Fibroblast of lung (primary cell): ENCODE data around the gene LBR. TPM values are rescaled to one million over a fixed set of nuclear protein-coding genes. Genes with fewer than 3 reads are reported as not detected.

ENCODE experiments used
- DNase-seq, 2 donors: peaks; one replicate each; pipeline versions ENCODE4 v3.0.0 to v3.0.0-alpha.2; 2010; ENCODE audit warnings: low read depth in 2 of 2
- H2AFZ ChIP-seq: 2 replicates; pipeline ENCODE4 v1.5.1; 2012; ENCODE audit warnings: low read length, control low read depth, inconsistent platforms
- H3K27ac ChIP-seq: 2 replicates; pipeline ENCODE4 v1.5.1; 2011; ENCODE audit warnings: low read length, control low read depth; ENCODE audit not compliant: insufficient read depth
- H3K27me3 ChIP-seq: 2 replicates; pipeline ENCODE4 v1.5.1; 2011; ENCODE audit warnings: mild to moderate bottlenecking, low read length; ENCODE audit not compliant: control insufficient read depth, insufficient read depth
- H3K36me3 ChIP-seq: 2 replicates; pipeline ENCODE4 v1.5.1; 2011; ENCODE audit warnings: low read length; ENCODE audit not compliant: control insufficient read depth, insufficient read depth
- H3K4me1 ChIP-seq: 2 replicates; pipeline ENCODE4 v1.5.1; 2011; ENCODE audit warnings: low read length; ENCODE audit not compliant: control insufficient read depth, insufficient read depth; ENCODE audit errors: extremely low read depth
- H3K4me2 ChIP-seq: 2 replicates; pipeline ENCODE4 v1.5.1; 2011; ENCODE audit warnings: low read length, control low read depth; ENCODE audit not compliant: insufficient read depth; ENCODE audit errors: extremely low read depth
- H3K4me3 ChIP-seq, 4 experiments: fragments of 200-600 bp in 1 of 4; sonication (generic) in 1 of 4; replicated peaks in 1 of 4; 2 replicates each; pipeline ENCODE4 v1.5.1; 2011 to 2016; ENCODE audit warnings: low read length in 4 of 4, low read depth in 3 of 4, mild to moderate bottlenecking in 3 of 4, control low read depth in 2 of 4, inconsistent platforms in 1 of 4, mixed read lengths in 1 of 4; ENCODE audit not compliant: insufficient read depth in 1 of 4; ENCODE audit errors: control extremely low read depth in 1 of 4
- H3K79me2 ChIP-seq: 2 replicates; pipeline ENCODE4 v1.5.1; 2012; ENCODE audit warnings: mild to moderate bottlenecking, low read length, inconsistent platforms; ENCODE audit not compliant: control insufficient read depth, insufficient read depth
- H3K9ac ChIP-seq: 2 replicates; pipeline ENCODE4 v1.5.1; 2011; ENCODE audit warnings: mild to moderate bottlenecking, low read length, control low read depth; ENCODE audit not compliant: insufficient read depth
- H3K9me3 ChIP-seq: 2 replicates; pipeline ENCODE4 v1.5.1; 2012; ENCODE audit warnings: low read depth, low read length; ENCODE audit not compliant: control insufficient read depth, insufficient read depth
- H4K20me1 ChIP-seq: 2 replicates; pipeline ENCODE4 v1.5.1; 2011; ENCODE audit warnings: low read length; ENCODE audit not compliant: control insufficient read depth, insufficient read depth; ENCODE audit errors: extremely low read depth
- EZH2 ChIP-seq: IDR thresholded peaks from 2 replicates; pipeline ENCODE4 v1.5.1; 2012; ENCODE audit warnings: low read length, control low read depth, mild to moderate bottlenecking; ENCODE audit errors: missing control alignments
- polyA plus RNA-seq, 2 donors: library from polyadenylated mRNA; depleted of rRNA in 1 of 2; stranded (reverse) in 1 of 2; unstranded in 1 of 2; fragments of >200 nt; gene quantifications; 2 replicates each; pipeline ENCODE4 v1.2.1, GENCODE V29; 2011 to 2012; ENCODE audit warnings: missing spikeins in 1 of 2
- total RNA-seq: library from RNA; depleted of rRNA; stranded (reverse); fragments of >200 nt; gene quantifications from 2 replicates; pipeline ENCODE4 v1.2.1, GENCODE V29; 2014
- TF ChIP-seq, protein P1 (sequence below), 2 donors: IDR thresholded peaks in 1 of 2; conservative IDR thresholded peaks in 1 of 2; 1 replicate in 1 of 2; 2 replicates in 1 of 2; pipeline ENCODE4 v1.5.1; 2011 to 2012; ENCODE audit warnings: low read length in 2 of 2, control low read depth in 1 of 2, inconsistent platforms in 1 of 2, low read depth in 1 of 2, mild to moderate bottlenecking in 1 of 2

LBR gene
- total and polyA plus RNA-seq, 2 donors (not counting 1 experiment from before 2014, with no cell fraction given), result 33.9 to 34.1 TPM

DNA sequence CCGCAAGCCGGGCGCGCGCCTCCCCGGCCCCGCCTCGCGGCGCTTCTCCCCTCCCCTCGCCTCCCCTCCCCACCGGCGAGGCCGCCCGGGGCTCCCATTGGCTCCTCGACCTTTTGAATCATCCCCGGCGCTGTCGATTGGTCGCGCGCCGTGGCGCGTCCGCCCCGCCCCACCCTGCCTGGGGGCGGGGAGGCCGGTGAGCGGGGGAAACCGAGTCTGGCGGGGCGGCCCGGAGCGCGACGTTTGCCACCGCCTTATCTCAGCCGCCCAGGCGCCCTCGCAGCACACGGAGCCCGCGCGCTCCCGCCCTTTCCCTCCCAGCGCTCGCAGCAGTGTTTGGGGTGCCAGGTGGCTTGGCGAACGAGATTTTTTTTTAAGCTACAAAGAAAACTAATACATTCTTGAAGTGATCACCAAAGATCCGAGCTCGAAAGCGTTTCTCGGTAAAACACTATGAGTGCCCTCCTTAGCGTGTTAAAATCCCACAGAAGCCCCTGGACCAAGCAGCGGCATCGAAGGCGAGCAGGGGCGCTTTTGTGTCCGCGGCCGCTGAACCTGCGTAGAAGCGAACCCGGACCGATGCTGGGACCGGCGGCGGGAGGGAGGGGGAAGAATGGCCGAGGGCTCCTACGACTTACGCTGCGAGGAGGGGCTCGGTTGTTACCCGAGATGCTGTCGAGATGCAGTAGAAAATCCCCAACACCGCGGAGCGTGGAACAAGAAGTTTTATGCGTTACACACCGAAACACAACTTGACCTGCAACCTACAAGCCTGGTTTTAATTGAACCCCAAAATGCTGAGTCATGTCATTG is 436 bp upstream of the LBR start:
- Histone ChIP-seq H3K9me3 (no peaks in the 10 kb centered on the region), H3K27me3 (no peaks in the 10 kb centered on the region), H3K4me3 (peak overlapping the region; percentile 83 to 93 (median 88)), H3K4me2 (peak overlapping the region; percentile 26), H3K4me1 (peaks cover 10% of the 10 kb centered on the region), H3K27ac (peak overlapping the region; percentile 85), H3K36me3 (no peaks in the 10 kb centered on the region), H3K9ac (peak overlapping the region; percentile 80), H3K79me2 (peaks cover 46% of the 10 kb centered on the region), H2AFZ (peak overlapping the region; percentile 67), H4K20me1 (no peaks in the 10 kb centered on the region)
- TF ChIP-seq EZH2, result no peak
- TF ChIP-seq, protein P1, sequence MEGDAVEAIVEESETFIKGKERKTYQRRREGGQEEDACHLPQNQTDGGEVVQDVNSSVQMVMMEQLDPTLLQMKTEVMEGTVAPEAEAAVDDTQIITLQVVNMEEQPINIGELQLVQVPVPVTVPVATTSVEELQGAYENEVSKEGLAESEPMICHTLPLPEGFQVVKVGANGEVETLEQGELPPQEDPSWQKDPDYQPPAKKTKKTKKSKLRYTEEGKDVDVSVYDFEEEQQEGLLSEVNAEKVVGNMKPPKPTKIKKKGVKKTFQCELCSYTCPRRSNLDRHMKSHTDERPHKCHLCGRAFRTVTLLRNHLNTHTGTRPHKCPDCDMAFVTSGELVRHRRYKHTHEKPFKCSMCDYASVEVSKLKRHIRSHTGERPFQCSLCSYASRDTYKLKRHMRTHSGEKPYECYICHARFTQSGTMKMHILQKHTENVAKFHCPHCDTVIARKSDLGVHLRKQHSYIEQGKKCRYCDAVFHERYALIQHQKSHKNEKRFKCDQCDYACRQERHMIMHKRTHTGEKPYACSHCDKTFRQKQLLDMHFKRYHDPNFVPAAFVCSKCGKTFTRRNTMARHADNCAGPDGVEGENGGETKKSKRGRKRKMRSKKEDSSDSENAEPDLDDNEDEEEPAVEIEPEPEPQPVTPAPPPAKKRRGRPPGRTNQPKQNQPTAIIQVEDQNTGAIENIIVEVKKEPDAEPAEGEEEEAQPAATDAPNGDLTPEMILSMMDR (conservative IDR thresholded peaks at IDR 0.05 in 1 of 2, IDR thresholded peaks at IDR 0.05 in 1 of 2; ENCODE audit: low read depth in 1 of 2, low read length in 2 of 2), result no peak
- DNase-seq, result peak; percentile 86 to 90

DNA sequence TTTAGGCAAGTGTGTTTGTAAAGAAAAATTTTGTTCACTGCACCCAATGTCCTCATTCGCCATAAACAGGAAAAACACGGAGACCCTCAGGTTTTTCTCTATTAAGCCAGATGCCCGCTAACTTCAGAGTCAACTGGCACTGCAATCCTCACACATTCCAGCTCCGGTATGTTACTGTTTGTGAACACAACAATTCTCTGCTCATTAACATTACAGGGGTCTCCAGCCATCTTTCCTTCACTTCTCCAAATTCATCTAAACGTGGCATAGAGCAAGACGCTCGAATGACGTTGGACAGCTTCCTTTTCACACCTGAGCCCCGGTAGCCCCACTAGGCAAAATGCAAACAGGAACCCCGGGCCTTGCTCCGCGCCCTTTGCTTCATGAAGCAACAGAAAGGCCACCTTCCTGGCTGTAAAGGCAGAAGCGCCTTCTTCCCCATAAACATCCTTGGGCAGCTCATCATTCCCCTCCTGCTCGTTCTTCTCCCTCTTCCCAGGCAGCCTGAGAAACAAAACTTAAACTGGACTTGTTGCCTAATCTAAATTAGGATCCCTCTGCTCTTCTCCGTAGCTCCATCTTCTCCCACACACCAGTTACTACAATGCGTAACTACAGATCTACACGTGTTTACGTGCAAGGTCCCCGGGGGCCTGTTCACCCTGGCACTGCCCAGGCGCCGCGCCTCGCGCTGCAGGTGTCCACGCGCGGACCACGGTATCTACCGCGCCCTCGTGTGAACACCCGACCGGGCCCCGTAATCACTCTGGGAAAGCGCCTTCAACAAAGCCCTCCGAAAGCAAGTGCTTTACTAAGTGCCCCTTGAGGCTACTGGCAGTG is 1.2 kb downstream of the LBR start:
- Histone ChIP-seq H3K27ac (peak overlapping the region; percentile 63), H3K79me2 (peaks cover 59% of the 10 kb centered on the region), H3K9ac (peak overlapping the region; percentile 72), H2AFZ (peak overlapping the region; percentile 74), H3K4me2 (peak overlapping the region; percentile 88), H4K20me1 (no peaks in the 10 kb centered on the region), H3K27me3 (no peaks in the 10 kb centered on the region), H3K9me3 (no peaks in the 10 kb centered on the region), H3K4me3 (peak overlapping the region; percentile 82 to 93 (median 86)), H3K36me3 (no peaks in the 10 kb centered on the region), H3K4me1 (peaks cover 10% of the 10 kb centered on the region)
- TF ChIP-seq, protein P1 (conservative IDR thresholded peaks at IDR 0.05 in 1 of 2, IDR thresholded peaks at IDR 0.05 in 1 of 2; ENCODE audit: low read depth in 1 of 2, low read length in 2 of 2), result no peak
- TF ChIP-seq EZH2, result no peak
- DNase-seq, result peak; percentile 25 to 43

DNA sequence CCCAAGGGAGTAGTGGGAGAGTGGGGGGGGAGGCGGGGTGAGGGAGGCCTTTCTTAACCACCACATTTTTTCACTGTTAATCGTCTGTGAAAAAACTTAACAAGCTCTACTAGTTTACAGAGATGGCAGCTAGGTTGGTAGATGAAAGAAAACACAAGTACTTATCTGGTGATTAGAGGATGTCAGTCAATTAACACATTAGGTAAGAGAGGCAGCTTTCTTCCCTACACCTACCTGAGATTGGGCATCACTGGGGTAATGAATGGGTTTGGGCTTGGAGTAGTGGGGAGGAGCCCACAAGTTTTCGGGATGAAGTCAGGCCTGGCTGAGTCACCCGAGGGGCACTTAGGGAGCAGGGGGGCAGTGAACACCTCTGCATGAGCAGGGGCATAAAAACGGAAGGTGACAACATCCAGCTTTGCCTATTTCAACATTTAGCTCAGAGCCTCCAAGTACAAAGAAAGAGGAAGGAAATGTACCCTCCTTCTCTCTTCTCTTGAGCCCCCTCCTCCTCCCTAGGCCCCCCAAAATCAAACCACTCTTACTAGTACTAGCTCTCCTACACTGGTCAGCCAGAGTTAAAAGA is 2.5 kb downstream of the LBR start:
- peaks cover 59% of the 10 kb centered on the region for H3K79me2 ChIP-seq
- H3K4me1 ChIP-seq, result peaks cover 10% of the 10 kb centered on the region
- peak overlapping the region in 2 of 4 experiments; percentile 83 to 90 for H3K4me3 ChIP-seq
- no peak overlapping the region for H3K9ac ChIP-seq
- no peaks in the 10 kb centered on the region for H4K20me1 ChIP-seq
- peak overlapping the region; percentile 88 for H3K4me2 ChIP-seq
- peak; percentile 33 to 68 for DNase-seq
- TF ChIP-seq, protein P1 (conservative IDR thresholded peaks at IDR 0.05 in 1 of 2, IDR thresholded peaks at IDR 0.05 in 1 of 2; ENCODE audit: low read depth in 1 of 2, low read length in 2 of 2), result no peak
- TF ChIP-seq EZH2, result no peak
- no peaks in the 10 kb centered on the region for H3K27me3 ChIP-seq
- no peaks in the 10 kb centered on the region for H3K9me3 ChIP-seq
- H2AFZ ChIP-seq, result no peak overlapping the region
- no peaks in the 10 kb centered on the region for H3K36me3 ChIP-seq
- H3K27ac ChIP-seq, result peak overlapping the region; percentile 1
